Activated T-cell treated with anti-CD3 and anti-CD28 coated beads for 1 hour (primary cell): ENCODE data around the gene ZDHHC14.
"Not testable (repeated sequence)": the region's sequence is repeated elsewhere in the genome, so short reads cannot be mapped to it uniquely, and the experiment has no call there.

Source experiments
- DNase-seq: peaks from one replicate; pipeline ENCODE4 v3.0.0-alpha.2; 2020; ENCODE audit warnings: low read depth

Gene ZDHHC14

DNA sequence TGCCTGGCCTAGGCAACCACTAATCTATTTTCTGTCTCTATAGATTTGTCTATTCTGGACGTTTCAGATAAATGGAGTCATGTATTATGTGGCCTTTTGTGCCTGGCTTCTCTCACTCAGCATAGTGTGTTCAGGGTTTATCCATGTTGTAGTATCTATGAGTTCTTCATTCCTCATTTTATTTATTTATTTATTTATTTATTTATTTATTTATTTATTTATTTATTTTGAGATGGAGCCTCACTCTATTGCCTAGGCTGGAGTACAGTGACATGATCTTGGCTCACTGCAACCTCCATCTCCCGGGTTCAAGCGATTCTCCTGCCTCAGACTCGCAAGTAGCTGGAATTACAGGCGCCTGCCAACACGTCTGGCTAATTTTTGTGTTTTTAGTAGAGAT lies 86.3 kb downstream of the ZDHHC14 start:
- DNase-seq = not testable (repeated sequence)

- DNase-seq = no peak
Observed at GRCh38 chr6:157468054-157468453, 87.1 kb downstream of the ZDHHC14 start.

GRCh38 chr6:157468574-157468973 lies 87.6 kb downstream of the ZDHHC14 start:
- DNase-seq = no peak

DNA sequence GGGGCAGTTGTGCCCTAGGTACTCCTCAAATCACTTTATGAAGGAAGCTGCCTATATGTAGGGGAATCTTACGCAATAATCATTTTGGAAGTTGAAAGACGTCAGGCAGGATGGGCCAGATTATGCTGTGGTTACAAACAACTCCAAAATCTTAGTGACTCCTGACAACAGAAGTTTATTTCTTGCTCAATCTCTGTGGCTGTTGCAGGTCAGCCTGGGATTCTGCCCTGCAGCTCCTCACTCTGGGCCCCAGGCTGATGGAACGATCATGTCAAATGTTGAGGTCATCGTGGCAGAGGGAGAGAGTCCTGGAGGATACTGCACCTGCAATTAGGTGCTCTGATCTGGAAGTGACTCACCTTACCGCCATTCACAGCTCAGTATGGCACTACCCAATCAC lies 88.4 kb downstream of the ZDHHC14 start:
- no peak for DNase-seq

DNA sequence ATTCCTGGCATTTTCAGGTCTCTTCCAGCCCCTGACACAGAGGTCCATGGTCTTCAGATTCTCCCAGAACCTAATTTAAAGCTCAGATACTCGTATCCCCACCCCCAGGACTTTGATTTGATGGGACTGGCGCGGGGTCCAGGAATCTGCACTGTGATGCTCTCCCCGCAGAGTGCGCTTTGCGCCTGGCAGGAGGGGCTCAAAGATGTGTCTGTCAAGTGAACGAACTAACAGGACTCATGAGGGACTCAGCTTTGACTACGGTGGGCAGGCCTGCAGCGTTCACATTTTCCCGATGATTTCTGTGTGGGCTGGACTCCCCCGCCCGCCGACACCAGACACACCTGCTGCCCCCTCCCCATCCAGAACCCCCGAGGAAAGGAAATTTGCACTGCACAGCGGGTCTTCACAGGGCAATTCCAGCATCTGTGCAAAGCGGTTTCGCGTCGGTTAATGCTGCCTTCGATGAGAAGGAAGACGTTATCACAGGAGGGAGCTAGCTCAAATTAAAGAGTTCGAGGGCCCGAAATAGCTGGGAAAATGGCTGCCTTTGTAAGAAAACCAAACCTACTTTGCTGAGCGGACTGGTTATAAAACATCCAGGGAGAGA lies 90.2 kb downstream of the ZDHHC14 start:
- DNase-seq = no peak

DNA sequence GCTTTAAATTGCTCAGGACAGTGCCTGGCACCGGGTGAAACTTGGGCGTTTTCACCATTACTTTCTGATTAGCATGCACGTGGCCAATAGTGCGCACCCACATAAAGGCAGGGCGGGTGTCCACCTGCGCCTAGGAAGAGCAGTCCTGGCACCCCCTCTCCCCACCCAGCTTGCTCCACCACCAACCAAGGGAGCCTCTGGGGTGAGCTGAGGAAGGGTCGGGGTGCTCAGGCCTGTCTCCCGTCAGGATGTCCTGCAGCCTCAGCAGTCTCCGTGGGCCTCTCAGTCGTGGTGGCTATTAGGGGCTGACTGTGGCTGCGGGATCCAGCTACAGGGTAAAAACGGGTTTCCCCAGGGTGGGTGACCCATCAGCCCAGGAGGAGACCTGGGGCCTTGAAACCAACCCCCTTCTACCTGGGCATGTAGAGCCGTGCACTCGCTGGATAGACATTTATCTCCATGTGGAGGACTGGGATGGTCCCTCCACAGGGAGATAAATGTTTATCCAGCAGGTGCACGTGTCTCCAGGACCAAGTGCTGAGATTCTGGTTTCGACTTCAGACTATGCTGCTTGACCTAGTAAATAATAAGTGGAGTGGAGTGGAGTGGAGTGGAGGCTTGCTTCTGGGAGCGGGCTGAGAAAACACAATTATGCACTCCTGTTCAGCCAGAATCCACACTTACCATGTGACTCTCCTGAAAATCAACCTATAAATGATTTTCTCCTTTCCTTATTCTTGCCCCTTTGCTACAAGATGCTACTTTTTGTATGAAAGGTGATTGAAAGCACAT lies 91.1 kb downstream of the ZDHHC14 start:
- DNase-seq = no peak

DNA sequence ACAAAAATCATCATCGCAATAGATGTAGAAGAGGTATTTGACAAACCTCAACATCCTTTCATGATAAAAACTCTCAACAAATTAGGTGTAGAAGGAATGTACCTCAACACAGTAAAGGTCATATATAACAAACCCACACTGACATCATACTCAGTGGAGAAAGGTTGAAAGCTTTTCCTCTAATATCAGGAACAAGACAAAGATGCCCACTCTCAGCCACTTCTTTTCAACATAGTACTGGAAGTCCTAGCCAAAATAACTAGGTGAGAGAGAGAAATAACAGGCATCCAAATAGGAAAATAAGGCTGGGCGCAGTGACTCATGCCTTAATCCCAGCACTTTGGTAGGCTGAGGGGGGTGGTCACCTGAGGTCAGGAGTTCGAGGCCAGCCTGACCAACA lies 95.8 kb downstream of the ZDHHC14 start:
- DNase-seq = no peak

GRCh38 chr6:157478926-157479325 lies 97.9 kb downstream of the ZDHHC14 start:
- no peak for DNase-seq

DNA sequence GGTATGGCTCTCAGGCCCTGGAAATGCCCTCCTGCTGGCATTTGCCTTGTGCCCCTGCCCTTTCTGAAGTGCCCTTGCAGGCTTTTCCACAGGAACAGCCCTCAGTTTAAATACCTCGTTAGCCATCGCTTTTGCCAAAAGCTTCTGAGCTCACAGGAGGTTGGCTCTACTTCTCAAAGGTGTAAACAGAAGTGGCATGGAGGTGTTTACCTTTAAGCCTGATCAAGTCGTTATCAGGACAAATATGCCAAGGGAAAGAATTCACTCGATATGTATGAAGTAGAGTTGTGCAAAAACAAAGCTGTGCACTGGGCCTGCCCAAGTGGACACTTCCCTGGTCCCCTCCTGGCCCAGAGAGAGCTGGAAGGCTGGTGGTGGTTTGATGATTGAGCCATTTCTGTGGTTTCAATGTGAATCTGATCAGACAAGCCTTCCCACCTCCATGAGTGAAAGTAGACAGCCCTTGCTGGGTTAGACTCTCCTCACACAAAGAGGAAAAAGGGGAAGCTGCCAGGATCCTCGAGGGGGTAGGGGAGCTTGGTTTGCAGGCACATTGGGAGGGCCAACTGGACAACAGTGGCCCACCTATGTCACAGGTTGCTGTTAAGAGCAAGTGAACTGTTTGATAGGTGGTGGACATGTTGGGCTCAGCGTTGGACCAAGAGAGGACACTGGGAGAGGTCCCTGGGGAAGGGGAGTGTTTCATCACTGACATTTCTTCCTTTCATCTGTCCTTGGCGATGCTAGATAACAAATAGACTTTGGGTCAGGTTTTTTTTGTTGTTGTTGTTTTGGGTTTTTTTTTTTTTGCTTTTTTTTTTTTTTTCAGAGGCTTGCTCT lies 98.7 kb downstream of the ZDHHC14 start:
- no peak for DNase-seq

GRCh38 chr6:157481189-157481864 lies 100.3 kb downstream of the ZDHHC14 start:
- DNase-seq = no peak

GRCh38 chr6:157481865-157482249 lies 100.9 kb downstream of the ZDHHC14 start:
- no peak for DNase-seq

DNA sequence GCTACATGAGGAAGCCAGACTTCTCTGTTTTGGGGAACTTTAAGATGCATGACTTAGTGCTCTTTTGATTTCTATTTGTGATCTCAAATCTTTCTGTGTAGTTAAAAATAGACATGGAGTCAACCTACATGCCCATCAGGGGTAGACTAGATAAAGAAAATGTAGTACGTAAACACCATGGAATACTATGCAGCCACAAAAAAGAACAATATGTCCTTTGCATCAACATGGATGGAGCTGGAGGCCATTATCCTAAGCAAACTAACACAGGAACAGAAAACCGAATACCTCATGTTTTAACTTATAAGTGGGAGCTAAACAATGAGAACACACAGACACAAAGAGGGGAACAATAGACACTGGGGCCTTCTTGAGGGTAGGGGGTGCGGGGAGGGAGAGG lies 102.8 kb downstream of the ZDHHC14 start:
- DNase-seq = no peak

- no peak for DNase-seq
Observed at GRCh38 chr6:157484181-157484580, 103.2 kb downstream of the ZDHHC14 start.

DNA sequence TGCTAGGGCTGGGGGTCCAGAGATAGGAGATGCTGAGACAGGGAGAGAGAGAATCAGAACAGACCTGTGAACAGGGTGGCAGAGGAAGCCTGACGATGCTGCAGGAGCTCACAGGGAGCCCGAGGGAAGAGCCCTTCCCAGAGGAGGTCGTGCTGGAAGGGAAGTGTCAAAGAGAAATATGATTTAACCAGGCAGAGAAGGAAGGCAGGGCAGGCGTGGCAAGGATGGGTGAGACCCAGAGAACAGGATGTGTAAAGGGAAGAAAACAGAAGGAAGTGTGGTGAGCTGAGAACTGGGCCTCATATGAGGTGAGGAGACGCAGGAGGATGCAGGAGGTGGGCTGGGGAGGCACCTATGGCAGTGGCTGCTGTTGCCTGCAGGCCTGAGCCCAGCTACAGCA lies 105.6 kb downstream of the ZDHHC14 start:
- no peak for DNase-seq

DNA sequence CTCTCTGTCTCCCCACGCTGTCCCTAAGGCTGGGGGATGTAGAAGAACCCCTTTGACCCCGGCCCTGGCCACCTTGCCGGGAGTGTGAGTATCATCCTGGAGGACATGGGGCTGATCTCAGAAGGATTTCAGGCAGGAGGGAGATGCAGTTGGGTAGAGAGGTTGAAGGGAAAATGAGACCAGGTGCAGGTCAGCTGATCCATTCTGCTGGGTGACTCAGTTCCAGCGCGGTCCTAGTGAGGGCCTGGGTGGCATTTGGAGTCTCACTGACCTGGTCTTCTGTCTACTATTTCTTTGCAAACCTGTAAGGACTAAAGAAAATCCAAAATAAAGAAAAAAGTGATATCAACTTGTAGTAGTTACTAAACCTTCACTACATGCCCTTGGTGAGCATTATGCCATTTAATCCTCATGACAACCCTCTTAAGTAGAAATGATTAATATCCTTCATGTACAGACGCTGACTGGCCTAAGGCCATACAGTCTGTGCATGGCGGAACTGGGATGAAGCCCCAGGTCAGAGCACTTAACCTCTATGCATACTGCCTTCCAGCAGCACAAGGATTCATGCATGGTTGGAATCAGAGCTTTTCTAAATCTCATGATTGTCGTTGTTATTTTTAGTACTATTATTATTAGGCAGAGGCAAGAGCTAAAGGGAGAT lies 106.3 kb downstream of the ZDHHC14 start:
- no peak for DNase-seq

- no peak for DNase-seq
Observed at GRCh38 chr6:157488058-157488457, 107.1 kb downstream of the ZDHHC14 start.

DNA sequence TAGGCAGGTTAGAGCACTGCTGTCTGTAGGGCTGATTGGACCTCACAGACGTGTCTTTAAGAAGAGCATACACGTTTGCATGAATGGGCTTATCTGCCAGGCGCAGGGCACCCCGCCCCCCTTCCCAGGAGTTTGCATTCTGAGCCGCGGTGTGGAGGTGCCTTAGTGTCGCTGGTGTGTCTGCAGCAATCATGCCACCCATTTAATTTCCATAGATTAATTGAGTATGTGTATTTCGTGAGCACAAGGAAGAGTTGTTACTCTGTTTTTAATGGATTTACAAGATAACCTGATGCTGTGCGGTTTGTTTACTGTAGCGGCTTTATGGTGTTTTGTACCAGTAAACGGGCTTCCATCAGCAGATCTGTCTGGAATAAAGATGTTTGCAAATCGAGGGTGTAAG lies 107.7 kb downstream of the ZDHHC14 start:
- DNase-seq = no peak

- DNase-seq = no peak
Observed at GRCh38 chr6:157490611-157491269, 109.8 kb downstream of the ZDHHC14 start.

DNA sequence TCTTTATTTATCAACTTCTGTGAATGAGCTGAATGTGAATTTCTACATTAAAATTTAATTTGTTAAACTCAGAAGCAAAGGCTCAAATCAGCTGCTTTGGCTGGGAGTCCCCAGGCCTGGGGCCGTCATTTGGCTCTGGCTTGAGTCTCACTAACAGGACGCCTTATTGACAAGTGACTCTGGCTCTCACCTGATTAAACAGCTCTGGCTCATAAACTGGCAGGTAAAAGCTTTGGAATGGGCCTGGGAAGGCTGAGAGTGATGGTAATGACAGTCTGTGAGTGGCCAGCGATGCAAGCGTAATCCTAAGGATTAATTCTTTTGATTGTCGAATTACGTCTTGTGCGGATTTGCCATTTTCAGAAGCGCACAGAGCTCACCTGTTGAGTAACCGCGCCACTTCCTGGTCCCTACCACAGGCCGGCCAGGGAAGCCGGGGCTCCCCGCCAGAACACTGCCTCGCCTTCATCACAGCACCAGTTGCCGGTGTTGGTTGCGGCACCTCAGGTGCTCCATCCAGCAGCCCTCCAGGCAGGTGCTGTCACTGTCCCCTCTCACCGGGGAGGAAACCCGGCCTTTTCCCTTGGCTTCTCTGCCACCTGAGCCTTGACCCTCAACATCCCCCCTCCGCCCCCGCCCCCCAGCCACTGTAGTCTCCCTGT lies 110.7 kb downstream of the ZDHHC14 start:
- DNase-seq = no peak

- DNase-seq = no peak
Observed at GRCh38 chr6:157492249-157492648, 111.3 kb downstream of the ZDHHC14 start.

DNA sequence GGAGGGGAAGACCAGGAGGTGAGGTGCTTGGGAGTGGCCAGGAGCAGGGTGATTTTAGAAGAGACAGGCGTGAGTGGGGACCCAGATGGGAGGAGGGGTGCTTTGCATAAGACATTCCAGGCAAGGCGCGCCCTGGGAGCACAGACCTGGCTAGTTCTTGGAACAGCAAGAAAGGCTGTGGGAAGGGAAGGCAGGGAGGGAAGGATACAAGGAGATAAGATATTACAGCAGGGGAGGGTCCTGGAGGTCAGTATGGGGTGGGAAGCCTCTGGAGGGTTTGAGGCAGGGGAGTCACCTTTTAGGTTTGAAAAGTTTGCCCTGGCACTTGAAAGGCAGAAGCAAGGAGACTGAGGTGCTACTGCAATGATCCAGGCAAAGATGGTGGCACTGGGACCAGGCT lies 111.8 kb downstream of the ZDHHC14 start:
- no peak for DNase-seq
